Hair follicle dermal papilla cell (primary cell): ENCODE results near the gene LAMA2. TPM values are rescaled to one million over a fixed set of nuclear protein-coding genes. Genes with fewer than 3 reads are reported as not detected.

Experiments
- small RNA-seq: library from RNA; depleted of rRNA; stranded (forward); fragments of <200 nt; gene quantifications from one replicate; pipeline ENCODE3, GENCODE V24; 2012
- total RNA-seq: library from RNA; depleted of rRNA; stranded (reverse); fragments of >200 nt; gene quantifications from 2 replicates; pipeline ENCODE4 v1.2.3, GENCODE V29; 2012

Gene LAMA2, protein sequence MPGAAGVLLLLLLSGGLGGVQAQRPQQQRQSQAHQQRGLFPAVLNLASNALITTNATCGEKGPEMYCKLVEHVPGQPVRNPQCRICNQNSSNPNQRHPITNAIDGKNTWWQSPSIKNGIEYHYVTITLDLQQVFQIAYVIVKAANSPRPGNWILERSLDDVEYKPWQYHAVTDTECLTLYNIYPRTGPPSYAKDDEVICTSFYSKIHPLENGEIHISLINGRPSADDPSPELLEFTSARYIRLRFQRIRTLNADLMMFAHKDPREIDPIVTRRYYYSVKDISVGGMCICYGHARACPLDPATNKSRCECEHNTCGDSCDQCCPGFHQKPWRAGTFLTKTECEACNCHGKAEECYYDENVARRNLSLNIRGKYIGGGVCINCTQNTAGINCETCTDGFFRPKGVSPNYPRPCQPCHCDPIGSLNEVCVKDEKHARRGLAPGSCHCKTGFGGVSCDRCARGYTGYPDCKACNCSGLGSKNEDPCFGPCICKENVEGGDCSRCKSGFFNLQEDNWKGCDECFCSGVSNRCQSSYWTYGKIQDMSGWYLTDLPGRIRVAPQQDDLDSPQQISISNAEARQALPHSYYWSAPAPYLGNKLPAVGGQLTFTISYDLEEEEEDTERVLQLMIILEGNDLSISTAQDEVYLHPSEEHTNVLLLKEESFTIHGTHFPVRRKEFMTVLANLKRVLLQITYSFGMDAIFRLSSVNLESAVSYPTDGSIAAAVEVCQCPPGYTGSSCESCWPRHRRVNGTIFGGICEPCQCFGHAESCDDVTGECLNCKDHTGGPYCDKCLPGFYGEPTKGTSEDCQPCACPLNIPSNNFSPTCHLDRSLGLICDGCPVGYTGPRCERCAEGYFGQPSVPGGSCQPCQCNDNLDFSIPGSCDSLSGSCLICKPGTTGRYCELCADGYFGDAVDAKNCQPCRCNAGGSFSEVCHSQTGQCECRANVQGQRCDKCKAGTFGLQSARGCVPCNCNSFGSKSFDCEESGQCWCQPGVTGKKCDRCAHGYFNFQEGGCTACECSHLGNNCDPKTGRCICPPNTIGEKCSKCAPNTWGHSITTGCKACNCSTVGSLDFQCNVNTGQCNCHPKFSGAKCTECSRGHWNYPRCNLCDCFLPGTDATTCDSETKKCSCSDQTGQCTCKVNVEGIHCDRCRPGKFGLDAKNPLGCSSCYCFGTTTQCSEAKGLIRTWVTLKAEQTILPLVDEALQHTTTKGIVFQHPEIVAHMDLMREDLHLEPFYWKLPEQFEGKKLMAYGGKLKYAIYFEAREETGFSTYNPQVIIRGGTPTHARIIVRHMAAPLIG (N-terminal part only)
- 114 and 134 TPM in 2 replicates for total RNA-seq

DNA sequence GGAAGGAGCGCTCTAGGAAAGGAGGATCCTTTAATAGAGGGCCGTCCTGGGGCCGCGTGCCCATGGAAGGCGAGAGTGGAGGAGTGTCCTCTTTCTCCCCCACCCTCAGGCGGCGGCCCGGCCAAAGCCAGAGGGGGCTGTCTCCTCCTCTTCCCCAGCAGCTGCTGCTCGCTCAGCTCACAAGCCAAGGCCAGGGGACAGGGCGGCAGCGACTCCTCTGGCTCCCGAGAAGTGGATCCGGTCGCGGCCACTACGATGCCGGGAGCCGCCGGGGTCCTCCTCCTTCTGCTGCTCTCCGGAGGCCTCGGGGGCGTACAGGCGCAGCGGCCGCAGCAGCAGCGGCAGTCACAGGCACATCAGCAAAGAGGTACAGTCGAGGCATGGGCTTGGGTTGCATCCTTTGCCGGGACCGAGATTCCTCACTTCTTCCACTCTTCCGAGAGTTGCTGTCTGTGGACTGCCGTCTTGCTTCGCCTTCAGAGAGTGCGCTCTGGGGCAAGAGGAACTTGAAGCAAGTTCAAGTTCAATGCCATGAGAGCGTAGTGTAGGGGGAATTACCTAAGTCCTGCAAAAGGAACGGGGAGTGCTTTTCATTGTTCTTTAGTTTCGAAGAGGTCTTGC is at the start of gene LAMA2:
Gene LAMA2, plus strand, starts transcription at position 148 of the 621 bp plus-strand sequence. Its CDS starts 108 bp downstream, at position 256.

Small RNA genes lying within 50 kb of the gene (small RNA-seq; reads per million reads assigned to genes)
- gene RNU6-861P = not detected
